Measurements from ENCODE around the gene LRP1B.
"Not testable (repeated sequence)": the region's sequence is repeated elsewhere in the genome, so short reads cannot be mapped to it uniquely, and the experiment has no call there.

The LRP1B gene

DNA sequence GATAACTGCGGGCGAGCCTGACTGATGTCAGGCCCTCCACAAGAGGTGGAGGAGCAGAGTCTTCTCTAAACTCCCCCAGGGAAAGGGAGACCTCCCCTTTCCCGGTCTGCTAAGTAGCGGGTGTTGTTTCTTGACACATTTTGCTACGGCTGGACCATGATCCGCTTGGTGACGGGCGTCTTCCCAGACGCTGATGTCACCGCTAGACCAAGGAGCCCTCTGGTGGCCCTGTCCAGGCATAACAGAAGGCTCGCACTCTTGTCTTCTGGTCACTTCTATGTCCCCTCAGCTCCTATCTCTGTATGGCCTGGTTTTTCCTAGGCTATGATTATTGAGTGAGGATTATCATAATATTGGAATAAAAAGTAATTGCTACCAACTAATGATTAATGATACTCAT, 1166.5 kb downstream of the LRP1B start:
- not testable (repeated sequence) for H3K36me3 Mint-ChIP-seq; H3K4me1 Mint-ChIP-seq; ATAC-seq; H3K9me3 Mint-ChIP-seq; DNase-seq (ENCODE audit: low spot score in 2 of 2); H3K27ac Mint-ChIP-seq; H3K4me3 Mint-ChIP-seq

DNA sequence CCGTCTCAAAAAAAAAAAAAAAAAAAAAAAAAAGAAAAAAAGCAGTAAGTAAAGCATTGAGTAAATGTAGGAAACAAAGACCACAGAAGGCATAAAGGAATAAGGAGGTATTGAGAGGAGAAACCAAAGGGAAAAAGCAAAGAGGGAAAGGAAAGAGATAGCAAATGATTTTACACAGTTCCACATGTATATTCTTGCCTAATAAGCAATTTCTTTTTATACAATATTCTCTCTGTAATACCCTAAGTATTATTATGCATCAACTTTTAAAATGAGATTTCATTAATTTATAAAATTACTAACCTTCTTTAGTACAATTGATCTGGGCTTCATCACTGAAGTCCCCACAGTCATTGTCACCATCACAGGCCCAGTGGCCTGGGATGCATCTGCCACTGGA, 1180.9 kb downstream of the LRP1B start:
- DNase-seq (ENCODE audit: low spot score in 2 of 2) (no peak), ATAC-seq (no peak)
- H3K4me3 Mint-ChIP-seq = no peak overlapping the region
- no peak overlapping the region for H3K27ac Mint-ChIP-seq
- H3K9me3 Mint-ChIP-seq = peaks cover 3% of the 10 kb centered on the region
- H3K36me3 Mint-ChIP-seq = no peaks in the 10 kb centered on the region
- H3K4me1 Mint-ChIP-seq = no peaks in the 10 kb centered on the region

DNA sequence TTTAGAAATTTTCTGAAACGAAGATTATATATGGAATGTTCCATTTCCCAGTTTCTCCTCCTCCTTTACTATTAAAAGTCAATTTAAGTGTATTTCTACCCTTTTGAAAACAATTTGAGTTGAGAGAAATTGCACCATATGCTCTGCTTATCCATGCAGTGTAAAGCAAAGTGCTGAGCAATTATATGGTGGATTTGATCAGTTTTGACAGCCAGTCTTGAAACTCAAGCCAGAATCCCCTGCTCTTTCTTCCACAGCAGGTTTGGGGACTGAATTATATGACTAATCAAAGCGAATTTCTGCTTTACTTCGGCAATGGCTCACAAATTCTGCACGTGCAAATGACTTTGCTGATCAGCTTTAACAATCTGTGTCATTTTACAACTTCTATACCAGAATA, 1183.6 kb downstream of the LRP1B start:
- Mint-ChIP-seq H3K4me3 (no peak overlapping the region), H3K9me3 (peaks cover 6% of the 10 kb centered on the region), H3K4me1 (no peaks in the 10 kb centered on the region), H3K36me3 (no peaks in the 10 kb centered on the region), H3K27ac (no peak overlapping the region)
- DNase-seq (ENCODE audit: low spot score in 2 of 2) (no peak), ATAC-seq (no peak)

DNA sequence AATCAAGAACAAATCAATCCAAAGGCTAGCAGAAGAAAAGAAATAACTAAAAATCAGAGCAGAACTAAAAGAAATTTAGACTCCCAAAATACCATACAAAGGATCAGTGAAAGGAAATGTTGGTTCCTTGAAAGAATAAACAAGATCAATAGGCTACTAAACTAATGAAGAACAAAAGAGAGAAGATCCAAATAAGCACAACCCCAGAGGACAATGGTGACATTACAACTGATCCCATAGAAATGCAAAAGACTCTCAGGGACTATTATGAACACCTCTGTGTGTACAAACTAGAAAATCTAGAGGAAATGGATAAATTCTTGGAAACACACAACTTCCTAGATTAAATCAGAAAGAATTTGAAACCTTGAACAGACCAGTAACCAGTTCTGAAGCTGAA, 1186.9 kb downstream of the LRP1B start:
- H3K4me1 Mint-ChIP-seq = no peaks in the 10 kb centered on the region
- no peaks in the 10 kb centered on the region for H3K36me3 Mint-ChIP-seq
- H3K9me3 Mint-ChIP-seq = peaks cover 8% of the 10 kb centered on the region
- no peak overlapping the region for H3K27ac Mint-ChIP-seq
- no peak for ATAC-seq
- no peak overlapping the region for H3K4me3 Mint-ChIP-seq
- DNase-seq (ENCODE audit: low spot score in 2 of 2) = no peak

DNA sequence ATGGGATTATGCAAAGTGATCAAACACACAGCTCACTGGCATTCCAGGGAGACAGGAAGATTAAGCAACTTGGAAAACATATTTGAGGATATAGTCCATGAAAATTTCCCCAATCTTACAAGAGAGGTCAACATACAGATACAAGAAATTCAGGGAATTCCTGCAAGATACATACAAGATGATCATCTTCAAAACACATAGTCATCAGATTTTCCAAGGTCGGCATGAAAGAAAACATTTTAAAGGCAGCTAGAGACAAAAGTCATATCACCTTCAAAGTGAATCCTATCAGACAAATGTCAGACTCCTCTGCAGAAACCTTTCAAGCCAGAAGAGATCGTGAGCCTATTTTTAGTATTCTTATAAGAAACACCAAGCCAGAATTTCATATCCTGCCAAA, 1188.5 kb downstream of the LRP1B start:
- Mint-ChIP-seq H3K36me3 (no peaks in the 10 kb centered on the region), H3K9me3 (peaks cover 9% of the 10 kb centered on the region), H3K4me3 (no peak overlapping the region), H3K4me1 (no peaks in the 10 kb centered on the region), H3K27ac (no peak overlapping the region)
- DNase-seq (ENCODE audit: low spot score in 2 of 2) (no peak), ATAC-seq (no peak)

DNA sequence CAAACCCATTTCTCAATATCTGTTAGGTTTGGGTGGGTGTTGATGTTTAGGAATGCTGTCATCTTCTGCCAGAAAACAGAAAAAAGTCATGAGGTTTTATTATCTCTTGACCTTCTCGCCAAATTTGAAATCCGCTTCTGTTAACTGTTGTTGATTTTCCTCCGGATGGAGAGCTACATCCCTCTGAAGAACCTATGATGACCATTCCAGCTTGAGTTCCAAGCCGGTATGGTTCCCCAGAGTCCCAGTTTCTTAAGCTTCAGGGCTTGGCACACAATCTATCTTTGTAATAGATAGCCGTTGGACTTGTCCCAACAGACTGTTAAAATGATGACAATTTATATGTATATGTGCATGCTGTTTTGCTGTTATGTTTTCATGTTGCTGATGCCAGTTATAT, 1201.0 kb downstream of the LRP1B start:
- no peak overlapping the region for H3K27ac Mint-ChIP-seq
- H3K36me3 Mint-ChIP-seq = no peaks in the 10 kb centered on the region
- ATAC-seq = no peak
- H3K9me3 Mint-ChIP-seq = peaks cover 11% of the 10 kb centered on the region
- DNase-seq (ENCODE audit: low spot score in 2 of 2) = no peak
- H3K4me3 Mint-ChIP-seq = no peak overlapping the region
- H3K4me1 Mint-ChIP-seq = no peaks in the 10 kb centered on the region

DNA sequence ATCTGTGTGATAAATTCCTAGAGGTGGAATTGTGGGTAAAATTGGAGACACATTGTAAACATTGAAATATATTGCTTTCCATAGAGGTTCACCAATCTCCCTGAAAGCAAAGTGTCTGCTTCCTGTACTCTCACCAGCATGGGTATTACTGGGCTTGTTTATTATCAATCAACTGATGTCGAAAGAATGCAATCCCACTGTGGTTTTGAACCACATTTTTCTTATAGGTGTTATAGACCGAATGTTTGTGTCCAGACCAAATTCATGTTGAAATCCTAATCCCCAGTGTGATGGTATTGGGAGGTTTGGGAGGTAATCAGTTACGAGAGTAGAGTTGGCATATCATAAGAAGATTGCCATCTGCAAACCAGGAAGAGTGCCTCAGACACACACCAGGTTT, 1212.4 kb downstream of the LRP1B start:
- no peak for DNase-seq (ENCODE audit: low spot score in 2 of 2)
- no peak for ATAC-seq
- H3K27ac Mint-ChIP-seq = no peak overlapping the region
- H3K4me3 Mint-ChIP-seq = no peak overlapping the region
- no peaks in the 10 kb centered on the region for H3K4me1 Mint-ChIP-seq
- H3K9me3 Mint-ChIP-seq = peaks cover 15% of the 10 kb centered on the region
- no peaks in the 10 kb centered on the region for H3K36me3 Mint-ChIP-seq

DNA sequence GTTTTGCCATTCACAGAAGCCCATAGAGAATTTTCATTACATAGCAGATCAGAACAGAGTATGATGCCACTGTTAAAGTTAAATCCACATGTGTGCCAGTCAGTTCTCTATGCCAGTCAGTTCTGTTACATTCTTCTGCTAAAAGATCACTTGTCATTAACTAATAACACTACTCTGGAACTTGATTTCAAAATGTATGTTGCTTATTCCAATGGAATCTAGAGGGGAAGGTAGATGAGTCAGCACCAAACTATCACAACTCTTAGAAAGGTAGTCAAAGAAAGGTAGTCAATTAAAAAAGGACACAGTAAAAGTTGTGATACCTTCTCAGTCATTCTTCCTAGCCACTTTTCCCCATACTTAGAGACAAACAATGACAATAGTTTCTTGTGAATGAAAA, 1214.4 kb downstream of the LRP1B start:
- no peak overlapping the region for H3K27ac Mint-ChIP-seq
- DNase-seq (ENCODE audit: low spot score in 2 of 2) (no peak), ATAC-seq (no peak)
- peaks cover 15% of the 10 kb centered on the region for H3K9me3 Mint-ChIP-seq
- no peaks in the 10 kb centered on the region for H3K4me1 Mint-ChIP-seq
- H3K4me3 Mint-ChIP-seq = no peak overlapping the region
- H3K36me3 Mint-ChIP-seq = no peaks in the 10 kb centered on the region

DNA sequence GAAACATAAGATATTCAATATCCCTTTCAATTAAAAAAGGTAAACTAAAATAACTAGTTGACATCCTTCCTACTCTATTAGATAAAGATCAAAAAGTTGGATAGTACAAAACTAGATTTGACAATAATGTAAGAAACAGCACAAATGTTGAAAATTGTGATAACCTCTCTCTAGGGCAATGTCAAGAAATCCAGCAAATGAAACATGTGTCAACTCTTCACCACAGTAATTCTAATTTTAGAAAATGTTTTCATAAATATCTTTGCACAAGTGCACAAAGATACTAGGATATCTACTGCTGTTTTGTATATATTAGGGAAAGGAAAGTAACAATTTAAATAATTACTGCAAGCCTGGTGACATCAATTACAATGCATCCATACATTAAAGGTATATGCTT, 1220.1 kb downstream of the LRP1B start:
- no peak overlapping the region for H3K4me3 Mint-ChIP-seq
- H3K27ac Mint-ChIP-seq = no peak overlapping the region
- DNase-seq (ENCODE audit: low spot score in 2 of 2) (no peak), ATAC-seq (no peak)
- H3K9me3 Mint-ChIP-seq = peaks cover 13% of the 10 kb centered on the region
- no peaks in the 10 kb centered on the region for H3K36me3 Mint-ChIP-seq
- no peaks in the 10 kb centered on the region for H3K4me1 Mint-ChIP-seq

DNA sequence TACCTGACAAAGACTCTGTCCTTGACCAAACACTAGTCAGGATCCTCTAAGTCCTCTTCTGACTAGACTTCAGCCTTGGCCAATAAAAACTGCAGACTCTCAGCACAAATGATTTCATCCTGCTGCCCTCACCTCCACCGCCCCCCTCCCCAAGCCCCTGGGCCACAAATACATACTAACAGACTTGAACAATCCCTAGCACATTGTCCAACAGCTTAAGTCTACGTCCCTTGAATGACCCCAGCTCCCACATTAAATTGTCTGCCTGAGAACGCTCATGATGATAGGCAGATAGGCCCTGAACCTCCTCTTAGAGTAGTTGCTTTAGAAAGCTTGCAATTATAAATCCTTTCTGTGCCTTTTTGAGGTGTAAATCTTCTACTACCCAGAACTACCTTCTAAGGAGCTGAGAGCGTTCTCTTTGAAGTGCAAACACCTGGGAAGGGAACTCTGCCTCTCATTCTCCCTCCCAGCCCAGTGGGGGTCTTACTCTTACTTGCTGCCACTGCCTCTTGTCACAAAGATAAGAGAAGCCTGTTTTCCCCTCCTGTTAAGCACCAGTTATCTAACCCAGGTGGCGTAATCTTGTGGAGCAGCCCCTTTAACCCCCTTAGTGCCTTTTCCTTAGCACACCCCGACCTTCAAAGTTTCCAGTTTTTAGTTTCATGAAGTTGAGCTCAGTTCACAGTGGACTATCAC, 1225.6 kb downstream of the LRP1B start:
- H3K4me1 Mint-ChIP-seq = no peaks in the 10 kb centered on the region
- no peaks in the 10 kb centered on the region for H3K9me3 Mint-ChIP-seq
- no peaks in the 10 kb centered on the region for H3K36me3 Mint-ChIP-seq
- no peak for ATAC-seq
- DNase-seq (ENCODE audit: low spot score in 2 of 2) = no peak
- H3K4me3 Mint-ChIP-seq = no peak overlapping the region
- no peak overlapping the region for H3K27ac Mint-ChIP-seq

DNA sequence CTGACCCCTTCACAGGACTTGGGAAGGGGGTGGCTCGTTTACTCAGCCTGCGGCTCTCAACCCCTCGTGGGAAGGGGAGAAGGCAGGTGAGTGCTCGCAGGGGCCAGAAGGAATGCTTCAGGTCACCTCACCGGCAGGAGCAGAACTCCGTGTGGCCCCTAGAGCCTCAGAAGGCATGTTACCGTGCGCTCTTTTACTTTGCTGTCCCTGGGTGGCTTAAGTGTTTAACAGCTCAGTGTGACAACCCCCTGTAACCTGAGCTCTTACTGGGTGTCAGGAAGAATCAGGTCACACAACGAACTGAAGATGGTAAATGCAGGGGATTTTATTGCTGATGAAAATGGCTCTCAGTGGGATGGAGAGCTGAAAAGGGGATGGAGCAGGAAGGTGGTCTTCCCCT, 1235.4 kb downstream of the LRP1B start:
- H3K4me3 Mint-ChIP-seq = no peak overlapping the region
- H3K9me3 Mint-ChIP-seq = peaks cover 19% of the 10 kb centered on the region
- no peak for DNase-seq (ENCODE audit: low spot score in 2 of 2)
- H3K36me3 Mint-ChIP-seq = no peaks in the 10 kb centered on the region
- no peak for ATAC-seq
- no peak overlapping the region for H3K27ac Mint-ChIP-seq
- H3K4me1 Mint-ChIP-seq = no peaks in the 10 kb centered on the region

DNA sequence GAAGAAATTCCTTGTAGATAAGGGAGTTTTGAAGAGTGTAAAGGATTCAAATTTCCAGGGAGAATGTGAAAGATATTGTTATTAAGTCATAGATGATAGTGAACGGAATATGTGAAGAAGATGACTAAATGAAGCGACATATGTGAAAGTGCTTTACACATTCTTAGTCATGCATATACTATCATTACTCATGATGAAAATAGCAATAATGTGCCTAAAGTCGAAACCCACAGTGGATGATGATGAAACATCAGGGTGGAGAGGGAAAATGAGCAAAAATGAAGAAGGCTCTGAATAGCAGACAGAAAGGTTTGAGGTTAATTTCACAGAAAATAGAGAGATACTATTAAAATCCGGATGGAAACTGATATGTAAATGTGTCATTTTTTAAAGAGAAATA, 1237.1 kb downstream of the LRP1B start:
- no peak for DNase-seq (ENCODE audit: low spot score in 2 of 2)
- Mint-ChIP-seq H3K27ac (no peak overlapping the region), H3K4me1 (no peaks in the 10 kb centered on the region), H3K4me3 (no peak overlapping the region), H3K9me3 (peaks cover 21% of the 10 kb centered on the region), H3K36me3 (no peaks in the 10 kb centered on the region)
- ATAC-seq = peak; percentile 81

DNA sequence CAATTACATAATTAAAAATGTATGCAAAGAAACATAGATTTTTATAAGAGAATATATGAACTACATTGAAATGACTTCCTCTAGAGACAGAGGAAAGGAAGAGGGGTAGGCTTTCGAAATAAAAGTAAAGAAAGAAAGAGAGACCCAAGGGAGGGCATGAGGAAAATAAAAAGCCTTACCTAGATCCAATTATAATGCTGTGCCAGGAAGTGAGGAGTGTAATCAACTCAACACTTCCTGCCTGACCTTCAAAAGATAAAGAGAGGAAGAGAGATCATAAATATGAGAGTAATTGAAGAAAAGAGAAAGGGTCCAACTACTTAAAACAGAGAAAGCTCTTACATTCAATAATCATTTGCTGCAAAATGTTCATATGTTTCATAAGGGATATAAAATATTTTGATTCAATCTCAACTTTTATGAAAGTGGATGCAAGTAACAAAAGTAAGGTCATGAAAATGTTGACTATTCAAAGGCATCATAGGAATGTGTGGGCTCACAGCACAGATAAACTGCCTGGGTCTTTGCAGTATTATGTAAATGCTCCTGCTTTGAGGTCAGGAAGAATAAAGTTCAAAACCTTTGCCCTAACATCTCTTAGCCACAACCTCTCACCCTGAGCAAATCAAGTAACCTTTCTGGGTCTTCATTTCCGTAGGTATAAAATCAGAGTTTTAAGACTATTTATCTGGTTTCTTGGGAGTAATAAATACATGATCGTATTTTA, 1237.7 kb downstream of the LRP1B start:
- Mint-ChIP-seq H3K9me3 (peaks cover 19% of the 10 kb centered on the region), H3K27ac (no peak overlapping the region), H3K4me1 (no peaks in the 10 kb centered on the region), H3K4me3 (no peak overlapping the region), H3K36me3 (no peaks in the 10 kb centered on the region)
- ATAC-seq = no peak
- no peak for DNase-seq (ENCODE audit: low spot score in 2 of 2)

DNA sequence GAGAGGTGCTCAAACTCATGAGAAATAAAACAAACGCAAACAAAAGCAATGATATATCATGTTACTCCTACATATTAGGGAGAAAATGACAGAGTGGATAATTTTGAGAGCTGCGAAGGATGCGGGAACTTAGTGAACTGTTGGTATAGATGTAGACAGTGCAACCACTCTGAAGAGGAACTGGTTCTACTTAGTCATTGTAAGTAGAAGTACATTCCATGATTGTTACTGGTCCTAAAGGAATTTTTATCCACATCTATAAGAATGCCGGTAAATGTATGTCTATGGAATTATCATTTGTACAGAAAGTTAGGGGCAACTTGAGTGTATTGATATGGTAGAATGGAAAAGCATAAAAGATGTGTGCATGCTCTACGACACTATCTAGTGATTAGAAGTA, 1238.4 kb downstream of the LRP1B start:
- Mint-ChIP-seq H3K4me3 (no peak overlapping the region), H3K36me3 (no peaks in the 10 kb centered on the region), H3K4me1 (no peaks in the 10 kb centered on the region), H3K27ac (no peak overlapping the region), H3K9me3 (peaks cover 22% of the 10 kb centered on the region)
- no peak for DNase-seq (ENCODE audit: low spot score in 2 of 2)
- no peak for ATAC-seq

DNA sequence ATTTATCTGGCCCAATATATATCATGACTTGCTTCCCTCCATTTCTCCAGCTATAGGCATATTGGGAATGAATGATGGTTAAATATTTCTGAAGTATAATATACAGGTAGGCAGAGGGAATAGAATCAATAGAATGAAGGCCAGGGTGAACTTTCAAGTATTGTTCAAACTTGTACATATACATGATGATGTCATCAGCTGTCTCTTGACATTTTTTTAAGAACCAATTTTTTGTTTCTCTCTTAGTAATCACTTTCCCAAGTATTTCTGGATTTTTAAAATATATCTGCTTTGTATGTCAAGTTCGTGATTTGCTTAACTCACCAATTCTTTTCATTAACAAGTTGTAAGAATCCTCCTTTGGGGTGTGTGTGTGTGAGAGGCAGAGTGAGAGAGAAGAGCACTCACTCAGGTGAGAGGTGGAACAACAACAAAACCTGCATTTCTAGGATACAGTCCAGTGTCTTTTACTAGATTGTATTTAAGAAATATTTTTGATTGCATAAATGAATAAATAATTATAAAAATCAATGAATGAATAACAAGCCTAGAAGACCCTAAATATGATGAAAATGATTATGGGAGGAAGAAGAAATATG, 1239.1 kb downstream of the LRP1B start:
- peaks cover 23% of the 10 kb centered on the region for H3K9me3 Mint-ChIP-seq
- no peaks in the 10 kb centered on the region for H3K4me1 Mint-ChIP-seq
- no peak overlapping the region for H3K4me3 Mint-ChIP-seq
- DNase-seq (ENCODE audit: low spot score in 2 of 2) (no peak), ATAC-seq (no peak)
- H3K27ac Mint-ChIP-seq = no peak overlapping the region
- no peaks in the 10 kb centered on the region for H3K36me3 Mint-ChIP-seq

Measured in stimulated activated effector memory CD8-positive, alpha-beta T cell treated with anti-CD3 and anti-CD28 coated beads, Interleukin-12 subunit alpha, Interleukin-12 subunit beta, amount 100 ng/mL, for 72 hours (primary cell).